ENCODE results near the gene MTUS2.

The MTUS2 gene

GRCh38 chr13:29510651-29511084 lies 690.5 kb downstream of the MTUS2 start:
- 95% methylated on average over 10 of the region's 10 CpGs for WGBS
- Histone ChIP-seq H3K27ac (ENCODE audit: low read depth, low read length) (no peak overlapping the region), H3K9me3 (ENCODE audit: insufficient read depth, low read depth, low read length) (no peaks in the 10 kb centered on the region), H3K9ac (ENCODE audit: low read depth, low read length) (no peak overlapping the region), H3K36me3 (ENCODE audit: insufficient read depth, low read length) (peaks cover 48% of the 10 kb centered on the region), H3K4me3 (ENCODE audit: low read length) (no peak overlapping the region), H3K4me1 (ENCODE audit: insufficient read depth, low read length) (no peaks in the 10 kb centered on the region), H3K27me3 (ENCODE audit: insufficient read depth, low read length) (no peaks in the 10 kb centered on the region)

GRCh38 chr13:29511106-29511796 lies 691.1 kb downstream of the MTUS2 start:
- H3K27ac ChIP-seq (ENCODE audit: low read depth, low read length), result no peak overlapping the region
- no peak overlapping the region for H3K9ac ChIP-seq (ENCODE audit: low read depth, low read length)
- 95% methylated on average over 12 of the region's 12 CpGs for WGBS
- H3K4me1 ChIP-seq (ENCODE audit: insufficient read depth, low read length), result no peaks in the 10 kb centered on the region
- H3K4me3 ChIP-seq (ENCODE audit: low read length), result no peak overlapping the region
- H3K36me3 ChIP-seq (ENCODE audit: insufficient read depth, low read length), result peaks cover 54% of the 10 kb centered on the region
- H3K27me3 ChIP-seq (ENCODE audit: insufficient read depth, low read length), result no peaks in the 10 kb centered on the region
- no peaks in the 10 kb centered on the region for H3K9me3 ChIP-seq (ENCODE audit: insufficient read depth, low read depth, low read length)

GRCh38 chr13:29511980-29512379 lies 691.8 kb downstream of the MTUS2 start:
- H3K4me1 ChIP-seq (ENCODE audit: insufficient read depth, low read length), result no peaks in the 10 kb centered on the region
- H3K9ac ChIP-seq (ENCODE audit: low read depth, low read length), result no peak overlapping the region
- no peak overlapping the region for H3K4me3 ChIP-seq (ENCODE audit: low read length)

GRCh38 chr13:29513002-29513980 lies 693.2 kb downstream of the MTUS2 start:
- 96% methylated on average over 24 of the region's 24 CpGs for WGBS
- H3K9ac ChIP-seq (ENCODE audit: low read depth, low read length), result no peak overlapping the region
- H3K27me3 ChIP-seq (ENCODE audit: insufficient read depth, low read length), result no peaks in the 10 kb centered on the region
- no peak overlapping the region for H3K4me3 ChIP-seq (ENCODE audit: low read length)
- H3K27ac ChIP-seq (ENCODE audit: low read depth, low read length), result no peak overlapping the region
- H3K36me3 ChIP-seq (ENCODE audit: insufficient read depth, low read length), result peaks cover 74% of the 10 kb centered on the region
- H3K4me1 ChIP-seq (ENCODE audit: insufficient read depth, low read length), result no peaks in the 10 kb centered on the region
- no peaks in the 10 kb centered on the region for H3K9me3 ChIP-seq (ENCODE audit: insufficient read depth, low read depth, low read length)

More at GRCh38 chr13:29511980-29512379, 691.8 kb downstream of the MTUS2 start:
- Histone ChIP-seq H3K27me3 (ENCODE audit: insufficient read depth, low read length) (no peaks in the 10 kb centered on the region), H3K36me3 (ENCODE audit: insufficient read depth, low read length) (peaks cover 61% of the 10 kb centered on the region), H3K9me3 (ENCODE audit: insufficient read depth, low read depth, low read length) (no peaks in the 10 kb centered on the region), H3K27ac (ENCODE audit: low read depth, low read length) (no peak overlapping the region)
- 96% methylated on average over 8 of the region's 8 CpGs for WGBS

GRCh38 chr13:29513981-29514719 lies 694.0 kb downstream of the MTUS2 start:
- Histone ChIP-seq H3K36me3 (ENCODE audit: insufficient read depth, low read length) (peaks cover 83% of the 10 kb centered on the region), H3K4me1 (ENCODE audit: insufficient read depth, low read length) (no peaks in the 10 kb centered on the region), H3K9ac (ENCODE audit: low read depth, low read length) (no peak overlapping the region), H3K4me3 (ENCODE audit: low read length) (no peak overlapping the region), H3K27me3 (ENCODE audit: insufficient read depth, low read length) (no peaks in the 10 kb centered on the region), H3K27ac (ENCODE audit: low read depth, low read length) (no peak overlapping the region), H3K9me3 (ENCODE audit: insufficient read depth, low read depth, low read length) (no peaks in the 10 kb centered on the region)
- 95% methylated on average over 32 of the region's 32 CpGs for WGBS

GRCh38 chr13:29514720-29515310 lies 694.7 kb downstream of the MTUS2 start:
- WGBS, result 82% methylated on average over 13 of the region's 13 CpGs
- Histone ChIP-seq H3K9me3 (ENCODE audit: insufficient read depth, low read depth, low read length) (no peaks in the 10 kb centered on the region), H3K4me1 (ENCODE audit: insufficient read depth, low read length) (no peaks in the 10 kb centered on the region), H3K36me3 (ENCODE audit: insufficient read depth, low read length) (peaks cover 89% of the 10 kb centered on the region), H3K9ac (ENCODE audit: low read depth, low read length) (no peak overlapping the region), H3K27ac (ENCODE audit: low read depth, low read length) (no peak overlapping the region), H3K4me3 (ENCODE audit: low read length) (no peak overlapping the region), H3K27me3 (ENCODE audit: insufficient read depth, low read length) (no peaks in the 10 kb centered on the region)

- no peaks in the 10 kb centered on the region for H3K27me3 ChIP-seq (ENCODE audit: insufficient read depth, low read length)
These were observed 695.2 kb downstream of the MTUS2 start for GRCh38 chr13:29515372-29515771.

GRCh38 chr13:29516012-29516411 lies 695.9 kb downstream of the MTUS2 start:
- H3K9me3 ChIP-seq (ENCODE audit: insufficient read depth, low read depth, low read length), result no peaks in the 10 kb centered on the region
- no peak overlapping the region for H3K9ac ChIP-seq (ENCODE audit: low read depth, low read length)
- WGBS, result 95% methylated on average over 8 of the region's 11 CpGs
- no peak overlapping the region for H3K4me3 ChIP-seq (ENCODE audit: low read length)
- peaks cover 96% of the 10 kb centered on the region for H3K36me3 ChIP-seq (ENCODE audit: insufficient read depth, low read length)
- H3K4me1 ChIP-seq (ENCODE audit: insufficient read depth, low read length), result no peaks in the 10 kb centered on the region
- H3K27ac ChIP-seq (ENCODE audit: low read depth, low read length), result no peak overlapping the region
- no peaks in the 10 kb centered on the region for H3K27me3 ChIP-seq (ENCODE audit: insufficient read depth, low read length)

More at GRCh38 chr13:29515372-29515771, 695.2 kb downstream of the MTUS2 start:
- H3K4me3 ChIP-seq (ENCODE audit: low read length), result no peak overlapping the region
- peaks cover 90% of the 10 kb centered on the region for H3K36me3 ChIP-seq (ENCODE audit: insufficient read depth, low read length)
- H3K9ac ChIP-seq (ENCODE audit: low read depth, low read length), result no peak overlapping the region
- H3K4me1 ChIP-seq (ENCODE audit: insufficient read depth, low read length), result no peaks in the 10 kb centered on the region
- no peaks in the 10 kb centered on the region for H3K9me3 ChIP-seq (ENCODE audit: insufficient read depth, low read depth, low read length)
- no peak overlapping the region for H3K27ac ChIP-seq (ENCODE audit: low read depth, low read length)
- 93% methylated on average over 7 of the region's 7 CpGs for WGBS

GRCh38 chr13:29516880-29517279 lies 696.7 kb downstream of the MTUS2 start:
- Histone ChIP-seq H3K9me3 (ENCODE audit: insufficient read depth, low read depth, low read length) (no peaks in the 10 kb centered on the region), H3K27ac (ENCODE audit: low read depth, low read length) (no peak overlapping the region), H3K4me3 (ENCODE audit: low read length) (no peak overlapping the region), H3K4me1 (ENCODE audit: insufficient read depth, low read length) (no peaks in the 10 kb centered on the region), H3K27me3 (ENCODE audit: insufficient read depth, low read length) (no peaks in the 10 kb centered on the region), H3K9ac (ENCODE audit: low read depth, low read length) (no peak overlapping the region), H3K36me3 (ENCODE audit: insufficient read depth, low read length) (peaks cover 100% of the 10 kb centered on the region)
- 87% methylated on average over 12 of the region's 12 CpGs for WGBS

GRCh38 chr13:29519921-29520320 lies 699.8 kb downstream of the MTUS2 start:
- WGBS, result 95% methylated on average over 3 of the region's 3 CpGs
- no peaks in the 10 kb centered on the region for H3K4me1 ChIP-seq (ENCODE audit: insufficient read depth, low read length)
- H3K9ac ChIP-seq (ENCODE audit: low read depth, low read length), result no peak overlapping the region
- peaks cover 96% of the 10 kb centered on the region for H3K36me3 ChIP-seq (ENCODE audit: insufficient read depth, low read length)
- no peaks in the 10 kb centered on the region for H3K27me3 ChIP-seq (ENCODE audit: insufficient read depth, low read length)
- no peaks in the 10 kb centered on the region for H3K9me3 ChIP-seq (ENCODE audit: insufficient read depth, low read depth, low read length)
- no peak overlapping the region for H3K4me3 ChIP-seq (ENCODE audit: low read length)
- no peak overlapping the region for H3K27ac ChIP-seq (ENCODE audit: low read depth, low read length)

Measured in HUES64 (cell line).